ENCODE measurements around the gene PAPOLG. TPM values are rescaled to one million over a fixed set of nuclear protein-coding genes. Genes with fewer than 3 reads are reported as not detected.
A peak's percentile ranks its signal among the peaks of the same experiment; 100 is the strongest.
"Not testable (repeated sequence)": the region's sequence is repeated elsewhere in the genome, so short reads cannot be mapped to it uniquely, and the experiment has no call there.

The PAPOLG gene
- total RNA-seq, 2 experiments from 2014 or later = 14.4 to 15.7 TPM

GRCh38 chr2:60817191-60817590 lies 61.1 kb downstream of the PAPOLG start:
- H3K4me1 Mint-ChIP-seq (ENCODE audit: low read depth) = peaks cover 46% of the 10 kb centered on the region
- intact Hi-C loops (cut with micrococcal nuclease) = loop anchor here (5.0 kb wide), 1 partner anchor 360 kb away; no protein-coding TSS in a partner anchor
- not testable (repeated sequence) for H3K9me3 Mint-ChIP-seq, H3K27me3 Mint-ChIP-seq, H3K4me3 Mint-ChIP-seq, DNase-seq, H3K36me3 Mint-ChIP-seq, H3K27ac Mint-ChIP-seq
- ChIA-PET CTCF (interaction anchor here (0.9 to 3.7 kb wide), 5 partner anchors 9 to 181 kb away, joined by 3 to 36 read pairs (median 5); no protein-coding TSS in a partner anchor), POLR2A (interaction anchor here (1.4 kb wide), 1 partner anchor 9 kb away, joined by 3 read pairs; no protein-coding TSS in a partner anchor)

GRCh38 chr2:60818272-60818671 lies 62.2 kb downstream of the PAPOLG start:
- Mint-ChIP-seq H3K9me3 (peaks cover 3% of the 10 kb centered on the region), H3K4me1 (ENCODE audit: low read depth) (peaks cover 46% of the 10 kb centered on the region), H3K27me3 (no peaks in the 10 kb centered on the region), H3K4me3 (no peak overlapping the region), H3K36me3 (no peaks in the 10 kb centered on the region), H3K27ac (peak overlapping the region; percentile 97)
- ChIA-PET CTCF (interaction anchor here (0.7 to 3.7 kb wide), 7 partner anchors 11 to 181 kb away, joined by 3 to 36 read pairs (median 5); no protein-coding TSS in a partner anchor), POLR2A (interaction anchor here (0.6 to 1.4 kb wide), 2 partner anchors 10 to 63 kb away, joined by 3 to 5 read pairs; partner anchors contain the start of gene REL)
- intact Hi-C loops (cut with micrococcal nuclease) = loop anchor here (1.0 to 5.0 kb wide), 4 partner anchors 21 to 359 kb away; no protein-coding TSS in a partner anchor
- DNase-seq = peak; percentile 74

GRCh38 chr2:60819155-60819862 lies 63.2 kb downstream of the PAPOLG start:
- DNase-seq = peak; percentile 92
- Mint-ChIP-seq H3K27me3 (no peaks in the 10 kb centered on the region), H3K27ac (peak overlapping the region; percentile 97), H3K36me3 (no peaks in the 10 kb centered on the region), H3K4me1 (ENCODE audit: low read depth) (peaks cover 46% of the 10 kb centered on the region), H3K9me3 (peaks cover 3% of the 10 kb centered on the region), H3K4me3 (peak overlapping the region; percentile 72)
- intact Hi-C loops (cut with micrococcal nuclease) = loop anchor here (1.0 to 5.0 kb wide), 7 partner anchors 12 to 358 kb away; partner anchors contain the start of genes PAPOLG and PEX13
- POLR2A ChIA-PET = interaction anchor here (0.5 to 2.5 kb wide), 4 partner anchors 12 to 357 kb away, joined by 3 to 27 read pairs (median 5); partner anchors contain the start of gene REL
- CTCF ChIA-PET = interaction anchor here (1.5 to 3.7 kb wide), 5 partner anchors 12 to 180 kb away, joined by 4 to 36 read pairs (median 7); partner anchors contain the start of gene REL

GRCh38 chr2:60819936-60820335 lies 63.9 kb downstream of the PAPOLG start:
- ChIA-PET CTCF (interaction anchor here (1.5 to 3.7 kb wide), 4 partner anchors 12 to 179 kb away, joined by 4 to 36 read pairs (median 8); partner anchors contain the start of gene REL), POLR2A (interaction anchor here (1.0 to 2.5 kb wide), 4 partner anchors 8 to 62 kb away, joined by 3 to 27 read pairs (median 6); partner anchors contain the start of gene REL)
- intact Hi-C loops (cut with micrococcal nuclease) = loop anchor here (1.0 to 5.0 kb wide), 7 partner anchors 13 to 357 kb away; partner anchors contain the start of genes PAPOLG and PEX13
- DNase-seq = no peak
- H3K9me3 Mint-ChIP-seq = peaks cover 3% of the 10 kb centered on the region
- H3K27me3 Mint-ChIP-seq = no peaks in the 10 kb centered on the region
- peak overlapping the region; percentile 97 for H3K27ac Mint-ChIP-seq
- H3K36me3 Mint-ChIP-seq = no peaks in the 10 kb centered on the region
- H3K4me3 Mint-ChIP-seq = peak overlapping the region; percentile 72
- H3K4me1 Mint-ChIP-seq (ENCODE audit: low read depth) = peaks cover 46% of the 10 kb centered on the region

- ChIA-PET CTCF (interaction anchor here (2.2 to 3.7 kb wide), 3 partner anchors 13 to 178 kb away, joined by 8 to 36 read pairs (median 9); partner anchors contain the start of gene REL), POLR2A (interaction anchor here (1.0 to 2.5 kb wide), 2 partner anchors 8 to 61 kb away, joined by 4 to 27 read pairs; partner anchors contain the start of gene REL)
- Mint-ChIP-seq H3K4me1 (ENCODE audit: low read depth) (peaks cover 46% of the 10 kb centered on the region), H3K27ac (peak overlapping the region; percentile 40), H3K36me3 (no peaks in the 10 kb centered on the region), H3K4me3 (no peak overlapping the region), H3K27me3 (no peaks in the 10 kb centered on the region), H3K9me3 (peaks cover 3% of the 10 kb centered on the region)
- intact Hi-C loops (cut with micrococcal nuclease) = no loop called here
- no peak for DNase-seq
These were observed 64.5 kb downstream of the PAPOLG start for GRCh38 chr2:60820416-60821132.

GRCh38 chr2:60821133-60821469 lies 65.0 kb downstream of the PAPOLG start:
- H3K4me3 Mint-ChIP-seq = no peak overlapping the region
- no peak overlapping the region for H3K27ac Mint-ChIP-seq
- peaks cover 3% of the 10 kb centered on the region for H3K9me3 Mint-ChIP-seq
- ChIA-PET CTCF (interaction anchor here (3.0 kb wide), 1 partner anchor 178 kb away, joined by 8 read pairs; no protein-coding TSS in a partner anchor), POLR2A (interaction anchor here (2.5 kb wide), 1 partner anchor 61 kb away, joined by 27 read pairs; the partner anchor contains the start of gene REL)
- intact Hi-C loops (cut with micrococcal nuclease) = no loop called here
- DNase-seq = no peak
- H3K27me3 Mint-ChIP-seq = no peaks in the 10 kb centered on the region
- no peaks in the 10 kb centered on the region for H3K36me3 Mint-ChIP-seq
- peaks cover 47% of the 10 kb centered on the region for H3K4me1 Mint-ChIP-seq (ENCODE audit: low read depth)

- DNase-seq = no peak
- Mint-ChIP-seq H3K4me3 (no peak overlapping the region), H3K9me3 (peaks cover 3% of the 10 kb centered on the region), H3K36me3 (no peaks in the 10 kb centered on the region), H3K4me1 (ENCODE audit: low read depth) (peaks cover 50% of the 10 kb centered on the region), H3K27me3 (no peaks in the 10 kb centered on the region), H3K27ac (peak overlapping the region; percentile 2)
- CTCF ChIA-PET = interaction anchor here (3.0 kb wide), 1 partner anchor 177 kb away, joined by 8 read pairs; no protein-coding TSS in a partner anchor
- intact Hi-C loops (cut with micrococcal nuclease) = no loop called here
- POLR2A ChIA-PET = no interaction called here
These were observed 65.7 kb downstream of the PAPOLG start for GRCh38 chr2:60821587-60822302.

- CTCF ChIA-PET = interaction anchor here (3.0 kb wide), 1 partner anchor 176 kb away, joined by 8 read pairs; no protein-coding TSS in a partner anchor
- DNase-seq = no peak
- H3K27me3 Mint-ChIP-seq = no peaks in the 10 kb centered on the region
- POLR2A ChIA-PET = no interaction called here
- H3K36me3 Mint-ChIP-seq = no peaks in the 10 kb centered on the region
- peaks cover 49% of the 10 kb centered on the region for H3K4me1 Mint-ChIP-seq (ENCODE audit: low read depth)
- intact Hi-C loops (cut with micrococcal nuclease) = no loop called here
- no peak overlapping the region for H3K27ac Mint-ChIP-seq
- peaks cover 3% of the 10 kb centered on the region for H3K9me3 Mint-ChIP-seq
- no peak overlapping the region for H3K4me3 Mint-ChIP-seq
These were observed 66.9 kb downstream of the PAPOLG start for GRCh38 chr2:60822987-60823386.

GRCh38 chr2:60823694-60824305 lies 67.7 kb downstream of the PAPOLG start:
- intact Hi-C loops (cut with micrococcal nuclease) = no loop called here
- ChIA-PET CTCF (interaction anchor here (1.1 kb wide), 1 partner anchor 21 kb away, joined by 3 read pairs; no protein-coding TSS in a partner anchor), POLR2A (no interaction called here)
- H3K4me1 Mint-ChIP-seq (ENCODE audit: low read depth) = peaks cover 42% of the 10 kb centered on the region
- H3K27ac Mint-ChIP-seq = no peak overlapping the region
- no peaks in the 10 kb centered on the region for H3K27me3 Mint-ChIP-seq
- H3K36me3 Mint-ChIP-seq = no peaks in the 10 kb centered on the region
- H3K9me3 Mint-ChIP-seq = peaks cover 3% of the 10 kb centered on the region
- no peak overlapping the region for H3K4me3 Mint-ChIP-seq
- no peak for DNase-seq

GRCh38 chr2:60825666-60826065 lies 69.6 kb downstream of the PAPOLG start:
- CTCF ChIA-PET = no interaction called here
- POLR2A ChIA-PET = no interaction called here
- Mint-ChIP-seq H3K36me3 (no peaks in the 10 kb centered on the region), H3K4me3 (no peak overlapping the region), H3K27me3 (peaks cover 2% of the 10 kb centered on the region), H3K27ac (no peak overlapping the region), H3K9me3 (no peaks in the 10 kb centered on the region), H3K4me1 (ENCODE audit: low read depth) (peaks cover 25% of the 10 kb centered on the region)
- intact Hi-C loops (cut with micrococcal nuclease) = no loop called here
- DNase-seq = no peak

GRCh38 chr2:60826111-60826510 lies 70.0 kb downstream of the PAPOLG start:
- Mint-ChIP-seq H3K27ac (no peak overlapping the region), H3K9me3 (no peaks in the 10 kb centered on the region), H3K4me1 (ENCODE audit: low read depth) (peaks cover 21% of the 10 kb centered on the region), H3K36me3 (no peaks in the 10 kb centered on the region), H3K27me3 (peaks cover 3% of the 10 kb centered on the region), H3K4me3 (no peak overlapping the region)
- CTCF ChIA-PET = no interaction called here
- POLR2A ChIA-PET = no interaction called here
- intact Hi-C loops (cut with micrococcal nuclease) = no loop called here
- no peak for DNase-seq
